Activated CD4-positive, alpha-beta memory T cell treated with anti-CD3 and anti-CD28 coated beads, Interleukin-2, amount 10 ng/mL, durations not matched to agents 7 days and 5 days (primary cell): ENCODE measurements around the gene ACER3. TPM values are rescaled to one million over a fixed set of nuclear protein-coding genes. Genes with fewer than 3 reads are reported as not detected.
"Not testable (repeated sequence)": the region's sequence is repeated elsewhere in the genome, so short reads cannot be mapped to it uniquely, and the experiment has no call there.

Source experiments
- CTCF ChIA-PET: fragments of 350-600 bp; sonication (Branson Sonifier 250); formaldehyde crosslinking; loops from one replicate; lab custom pipeline; 2021; ENCODE audit warnings: antibody characterized with exemption, inconsistent platforms; lab: Charles Lee
- POLR2A ChIA-PET: fragments of 350-600 bp; sonication (Branson Sonifier 250); formaldehyde crosslinking; loops from one replicate; lab custom pipeline; 2021; ENCODE audit warnings: antibody characterized with exemption; lab: Charles Lee
- DNase-seq: peaks from one replicate; pipeline ENCODE4 v3.0.0-alpha.2; 2020
- H3K27ac Mint-ChIP-seq: one replicate; pipeline ENCODE4 v1.8.0; 2021; ENCODE audit warnings: mild to moderate bottlenecking, mixed read lengths
- H3K27me3 Mint-ChIP-seq: one replicate; pipeline ENCODE4 v1.8.0; 2021; ENCODE audit warnings: mixed read lengths
- H3K36me3 Mint-ChIP-seq: one replicate; pipeline ENCODE4 v1.8.0; 2021; ENCODE audit warnings: low read depth, mixed read lengths
- H3K4me1 Mint-ChIP-seq: one replicate; pipeline ENCODE4 v1.8.0; 2021; ENCODE audit warnings: mixed read lengths
- H3K4me3 Mint-ChIP-seq: one replicate; pipeline ENCODE4 v1.8.0; 2021; ENCODE audit warnings: mild to moderate bottlenecking, mixed read lengths
- H3K9me3 Mint-ChIP-seq: one replicate; pipeline ENCODE4 v1.8.0; 2021; ENCODE audit warnings: mixed read lengths
- total RNA-seq, 2 experiments: library from RNA; stranded (reverse); gene quantifications; one replicate each; pipeline ENCODE4 v1.2.3, GENCODE V29; 2021

Gene ACER3
- total RNA-seq, 2 experiments from 2014 or later = 10.3 to 12.2 TPM

- Mint-ChIP-seq H3K4me3 (no peak overlapping the region), H3K36me3 (peaks cover 3% of the 10 kb centered on the region), H3K27me3 (no peaks in the 10 kb centered on the region), H3K9me3 (peaks cover 3% of the 10 kb centered on the region), H3K4me1 (peaks cover 2% of the 10 kb centered on the region), H3K27ac (no peak overlapping the region)
- DNase-seq = no peak
- POLR2A ChIA-PET = no interaction called here
- CTCF ChIA-PET = no interaction called here
Observed at GRCh38 chr11:77002776-77003175, 142.1 kb downstream of the ACER3 start.

GRCh38 chr11:77003963-77004362 lies 143.2 kb downstream of the ACER3 start:
- peaks cover 3% of the 10 kb centered on the region for H3K9me3 Mint-ChIP-seq
- POLR2A ChIA-PET = no interaction called here
- no peaks in the 10 kb centered on the region for H3K27me3 Mint-ChIP-seq
- no peak overlapping the region for H3K4me3 Mint-ChIP-seq
- no peak for DNase-seq
- no peaks in the 10 kb centered on the region for H3K4me1 Mint-ChIP-seq
- CTCF ChIA-PET = no interaction called here
- H3K27ac Mint-ChIP-seq = no peak overlapping the region
- H3K36me3 Mint-ChIP-seq = peaks cover 3% of the 10 kb centered on the region

GRCh38 chr11:77009533-77010160 lies 148.9 kb downstream of the ACER3 start:
- no peak overlapping the region for H3K4me3 Mint-ChIP-seq
- CTCF ChIA-PET = interaction anchor here (0.7 kb wide), 1 partner anchor 802 kb away, joined by 3 read pairs; no protein-coding TSS in a partner anchor

GRCh38 chr11:77014669-77015068 lies 154.0 kb downstream of the ACER3 start:
- H3K36me3 Mint-ChIP-seq = peaks cover 10% of the 10 kb centered on the region
- peaks cover 4% of the 10 kb centered on the region for H3K4me1 Mint-ChIP-seq
- no peak overlapping the region for H3K27ac Mint-ChIP-seq
- CTCF ChIA-PET = no interaction called here
- no peak overlapping the region for H3K4me3 Mint-ChIP-seq
- POLR2A ChIA-PET = no interaction called here
- no peaks in the 10 kb centered on the region for H3K27me3 Mint-ChIP-seq
- DNase-seq = no peak
- no peaks in the 10 kb centered on the region for H3K9me3 Mint-ChIP-seq

More at GRCh38 chr11:77009533-77010160, 148.9 kb downstream of the ACER3 start:
- peaks cover 3% of the 10 kb centered on the region for H3K9me3 Mint-ChIP-seq
- H3K27ac Mint-ChIP-seq = no peak overlapping the region
- POLR2A ChIA-PET = no interaction called here
- peaks cover 3% of the 10 kb centered on the region for H3K36me3 Mint-ChIP-seq
- H3K4me1 Mint-ChIP-seq = no peaks in the 10 kb centered on the region
- DNase-seq = no peak
- no peaks in the 10 kb centered on the region for H3K27me3 Mint-ChIP-seq

- DNase-seq, H3K4me1 Mint-ChIP-seq, H3K36me3 Mint-ChIP-seq, H3K27ac Mint-ChIP-seq, POLR2A ChIA-PET, H3K4me3 Mint-ChIP-seq, H3K27me3 Mint-ChIP-seq, H3K9me3 Mint-ChIP-seq: not testable (repeated sequence)
- CTCF ChIA-PET = interaction anchor here (0.6 to 1.7 kb wide), 4 partner anchors 12 to 99 kb away, joined by 3 to 5 read pairs (median 4); no protein-coding TSS in a partner anchor
Observed at GRCh38 chr11:77018396-77018924, 157.7 kb downstream of the ACER3 start.

- H3K4me1 Mint-ChIP-seq = peaks cover 4% of the 10 kb centered on the region
- ChIA-PET CTCF (interaction anchor here (1.7 kb wide), 1 partner anchor 101 kb away, joined by 4 read pairs; no protein-coding TSS in a partner anchor), POLR2A (interaction anchor here (0.7 kb wide), 1 partner anchor 12 kb away, joined by 3 read pairs; no protein-coding TSS in a partner anchor)
- H3K36me3 Mint-ChIP-seq = peaks cover 7% of the 10 kb centered on the region
- no peaks in the 10 kb centered on the region for H3K9me3 Mint-ChIP-seq
- H3K27me3 Mint-ChIP-seq = no peaks in the 10 kb centered on the region
- H3K4me3 Mint-ChIP-seq = no peak overlapping the region
- no peak overlapping the region for H3K27ac Mint-ChIP-seq
- DNase-seq = no peak
Observed at GRCh38 chr11:77019976-77020595, 159.4 kb downstream of the ACER3 start.

GRCh38 chr11:77020734-77021133 lies 160.0 kb downstream of the ACER3 start:
- DNase-seq = no peak
- Mint-ChIP-seq H3K36me3 (peaks cover 7% of the 10 kb centered on the region), H3K9me3 (no peaks in the 10 kb centered on the region), H3K4me3 (no peak overlapping the region), H3K27me3 (no peaks in the 10 kb centered on the region), H3K4me1 (peaks cover 4% of the 10 kb centered on the region), H3K27ac (no peak overlapping the region)
- ChIA-PET POLR2A (no interaction called here), CTCF (no interaction called here)

GRCh38 chr11:77024745-77025144 lies 164.0 kb downstream of the ACER3 start:
- CTCF ChIA-PET = interaction anchor here (1.3 to 2.1 kb wide), 2 partner anchors 105 to 106 kb away, joined by 3 to 5 read pairs; no protein-coding TSS in a partner anchor
- peaks cover 4% of the 10 kb centered on the region for H3K27me3 Mint-ChIP-seq
- POLR2A ChIA-PET = no interaction called here

GRCh38 chr11:77026221-77026620 lies 165.5 kb downstream of the ACER3 start:
- H3K9me3 Mint-ChIP-seq = no peaks in the 10 kb centered on the region
- H3K27me3 Mint-ChIP-seq = peaks cover 11% of the 10 kb centered on the region
- no peak for DNase-seq
- no peak overlapping the region for H3K4me3 Mint-ChIP-seq
- CTCF ChIA-PET = interaction anchor here (1.5 kb wide), 1 partner anchor 21 kb away, joined by 4 read pairs; no protein-coding TSS in a partner anchor
- no peaks in the 10 kb centered on the region for H3K4me1 Mint-ChIP-seq
- no peak overlapping the region for H3K27ac Mint-ChIP-seq
- no peaks in the 10 kb centered on the region for H3K36me3 Mint-ChIP-seq
- POLR2A ChIA-PET = no interaction called here

More at GRCh38 chr11:77024745-77025144, 164.0 kb downstream of the ACER3 start:
- H3K9me3 Mint-ChIP-seq = no peaks in the 10 kb centered on the region
- H3K36me3 Mint-ChIP-seq = no peaks in the 10 kb centered on the region
- H3K4me3 Mint-ChIP-seq = no peak overlapping the region
- no peak for DNase-seq
- H3K4me1 Mint-ChIP-seq = no peaks in the 10 kb centered on the region
- H3K27ac Mint-ChIP-seq = no peak overlapping the region

- CTCF ChIA-PET = interaction anchor here (1.5 kb wide), 1 partner anchor 21 kb away, joined by 4 read pairs; no protein-coding TSS in a partner anchor
- POLR2A ChIA-PET = interaction anchor here (0.9 kb wide), 1 partner anchor 9 kb away, joined by 4 read pairs; no protein-coding TSS in a partner anchor
- Mint-ChIP-seq H3K27me3 (peaks cover 14% of the 10 kb centered on the region), H3K4me1 (no peaks in the 10 kb centered on the region), H3K4me3 (no peak overlapping the region), H3K9me3 (no peaks in the 10 kb centered on the region), H3K36me3 (no peaks in the 10 kb centered on the region), H3K27ac (no peak overlapping the region)
- DNase-seq = no peak
Observed at GRCh38 chr11:77026743-77027142, 166.0 kb downstream of the ACER3 start.

- H3K27ac Mint-ChIP-seq = no peak overlapping the region
- DNase-seq = no peak
Observed at GRCh38 chr11:77027275-77027674, 166.6 kb downstream of the ACER3 start.

GRCh38 chr11:77029829-77030228 lies 169.1 kb downstream of the ACER3 start:
- no peaks in the 10 kb centered on the region for H3K4me1 Mint-ChIP-seq
- H3K36me3 Mint-ChIP-seq = no peaks in the 10 kb centered on the region
- CTCF ChIA-PET = no interaction called here

More at GRCh38 chr11:77027275-77027674, 166.6 kb downstream of the ACER3 start:
- no peak overlapping the region for H3K4me3 Mint-ChIP-seq
- H3K9me3 Mint-ChIP-seq = no peaks in the 10 kb centered on the region
- ChIA-PET CTCF (interaction anchor here (0.6 to 1.5 kb wide), 2 partner anchors 20 to 1883 kb away, joined by 3 to 4 read pairs; no protein-coding TSS in a partner anchor), POLR2A (interaction anchor here (0.9 kb wide), 1 partner anchor 8 kb away, joined by 4 read pairs; no protein-coding TSS in a partner anchor)
- no peaks in the 10 kb centered on the region for H3K36me3 Mint-ChIP-seq
- H3K27me3 Mint-ChIP-seq = peaks cover 14% of the 10 kb centered on the region
- H3K4me1 Mint-ChIP-seq = no peaks in the 10 kb centered on the region

More at GRCh38 chr11:77029829-77030228, 169.1 kb downstream of the ACER3 start:
- Mint-ChIP-seq H3K27me3 (peaks cover 17% of the 10 kb centered on the region), H3K9me3 (no peaks in the 10 kb centered on the region), H3K4me3 (no peak overlapping the region), H3K27ac (no peak overlapping the region)
- POLR2A ChIA-PET = no interaction called here
- DNase-seq = no peak
